Epithelial cell of proximal tubule (primary cell): ENCODE results near the gene MTUS2. TPM values are rescaled to one million over a fixed set of nuclear protein-coding genes. Genes with fewer than 3 reads are reported as not detected.

Source experiments
- DNase-seq: peaks from one replicate; pipeline ENCODE4 v3.0.0-alpha.2; 2011; ENCODE audit warnings: low read depth
- H3K4me3 ChIP-seq: 2 replicates; pipeline ENCODE4 v1.5.1; 2011; ENCODE audit warnings: low read depth, mild to moderate bottlenecking, low read length
- CTCF ChIP-seq: conservative IDR thresholded peaks from 2 replicates; pipeline ENCODE4 v1.5.1; 2012; ENCODE audit warnings: low read depth, mild to moderate bottlenecking, low read length
- total RNA-seq: library from RNA; depleted of rRNA; stranded (reverse); fragments of >200 nt; gene quantifications from 2 replicates; pipeline ENCODE4 v1.2.3, GENCODE V29; 2015

The MTUS2 gene
- total RNA-seq, 1 donor from 2014 or later: not detected

- TF ChIP-seq CTCF: no peak
- no peak for DNase-seq
- no peak overlapping the region for H3K4me3 ChIP-seq
Measured at GRCh38 chr13:29255567-29255966, 435.4 kb downstream of the MTUS2 start.

GRCh38 chr13:29260684-29261083 lies 440.5 kb downstream of the MTUS2 start:
- DNase-seq: no peak
- peak; percentile 11 for TF ChIP-seq CTCF
- no peak overlapping the region for H3K4me3 ChIP-seq

- no peak for TF ChIP-seq CTCF
- H3K4me3 ChIP-seq: no peak overlapping the region
- DNase-seq: no peak
Measured at GRCh38 chr13:29266261-29266660, 446.1 kb downstream of the MTUS2 start.

GRCh38 chr13:29266756-29267733 lies 446.9 kb downstream of the MTUS2 start:
- TF ChIP-seq CTCF: no peak
- no peak for DNase-seq
- H3K4me3 ChIP-seq: no peak overlapping the region

GRCh38 chr13:29270271-29270985 lies 450.3 kb downstream of the MTUS2 start:
- no peak for DNase-seq
- no peak overlapping the region for H3K4me3 ChIP-seq
- TF ChIP-seq CTCF: no peak

GRCh38 chr13:29271606-29272005 lies 451.5 kb downstream of the MTUS2 start:
- no peak for TF ChIP-seq CTCF
- DNase-seq: no peak
- H3K4me3 ChIP-seq: no peak overlapping the region
